Upper lobe of left lung (tissue), 6 donors: ENCODE measurements around the gene STARD4. TPM values are rescaled to one million over a fixed set of nuclear protein-coding genes. Genes with fewer than 3 reads are reported as not detected.

Experiments used
- ATAC-seq, 2 donors: fragments of 200-7000 bp; cut with Tn5 transposase; one replicate each; pipeline ENCODE4 v1.9.1; 2022; ENCODE audit warnings: mild to moderate bottlenecking in 2 of 2, moderate library complexity in 2 of 2; ENCODE audit not compliant: low FRiP score in 2 of 2
- DNase-seq, 2 donors: peaks; one replicate each; pipeline ENCODE4 v3.0.0-alpha.2; 2019 to 2020
- H3K27ac ChIP-seq, 4 donors: fragments of 200-600 bp; sonication (generic); one replicate each; pipeline ENCODE4 v1.5.1; 2016 to 2019
- H3K27me3 ChIP-seq, 4 donors: fragments of 200-600 bp; sonication (generic); one replicate each; pipeline ENCODE4 v1.5.1; 2017 to 2019
- H3K36me3 ChIP-seq, 4 donors: fragments of 200-600 bp; sonication (generic); one replicate each; pipeline ENCODE4 v1.5.1; 2016 to 2019
- H3K4me1 ChIP-seq, 4 donors: fragments of 200-600 bp; sonication (generic); one replicate each; pipeline ENCODE4 v1.5.1; 2018 to 2019
- H3K4me3 ChIP-seq, 4 donors: fragments of 200-600 bp; sonication (generic); one replicate each; pipeline ENCODE4 v1.5.1; 2017 to 2019; ENCODE audit warnings: mild to moderate bottlenecking in 2 of 4, moderate library complexity in 1 of 4
- H3K9me3 ChIP-seq, 4 donors: fragments of 200-600 bp; sonication (generic); one replicate each; pipeline ENCODE4 v1.5.1; 2018 to 2019
- EP300 ChIP-seq, 4 donors: sonication (generic); formaldehyde crosslinking; IDR thresholded peaks; one replicate each; pipeline ENCODE4 v1.5.1; 2017; ENCODE audit warnings: antibody characterized with exemption in 4 of 4, control low read depth in 2 of 4
- POLR2A ChIP-seq, 4 donors: fragments of 450-650 bp; IDR thresholded peaks; one replicate each; pipeline ENCODE4 v1.5.1; 2016 to 2017; ENCODE audit warnings: antibody characterized with exemption in 4 of 4, mild to moderate bottlenecking in 2 of 4
- POLR2AphosphoS5 ChIP-seq, 2 donors: sonication (generic); formaldehyde crosslinking; IDR thresholded peaks; one replicate each; pipeline ENCODE4 v1.5.1; 2017; ENCODE audit warnings: antibody characterized with exemption in 2 of 2
- whole genome bisulfite sequencing, 2 donors: methylation state at CpG; one replicate each; pipeline ENCODE4 v1.1.5; 2017 to 2018; 5-methylcytosine and 5-hydroxymethylcytosine counted together
- total RNA-seq, 6 donors: library from RNA; depleted of rRNA in 4 of 6; stranded (reverse); fragments of >200 nt in 4 of 6; gene quantifications; one replicate each; pipeline versions ENCODE4 v1.1.0 to v1.2.1, GENCODE V29; 2016 to 2021
- TF ChIP-seq, protein P1 (sequence below), 6 experiments: fragments of 450-650 bp in 4 of 6; fragments of 200-600 bp in 2 of 6; sonication (generic) in 2 of 6; IDR thresholded peaks; one replicate each; pipeline ENCODE4 v1.5.1; 2016 to 2019; ENCODE audit warnings: antibody characterized with exemption in 6 of 6
- donor health status: DM: no; HTN: no; CAD: no; lungs with moderate emphysema.
- donor health status: DM: no; HTN: yes; CAD: no; lungs with severe emphysema.

Gene STARD4
- total RNA-seq, 6 donors from 2014 or later, result 23.0 to 71.5 (median 41.8) TPM

DNA sequence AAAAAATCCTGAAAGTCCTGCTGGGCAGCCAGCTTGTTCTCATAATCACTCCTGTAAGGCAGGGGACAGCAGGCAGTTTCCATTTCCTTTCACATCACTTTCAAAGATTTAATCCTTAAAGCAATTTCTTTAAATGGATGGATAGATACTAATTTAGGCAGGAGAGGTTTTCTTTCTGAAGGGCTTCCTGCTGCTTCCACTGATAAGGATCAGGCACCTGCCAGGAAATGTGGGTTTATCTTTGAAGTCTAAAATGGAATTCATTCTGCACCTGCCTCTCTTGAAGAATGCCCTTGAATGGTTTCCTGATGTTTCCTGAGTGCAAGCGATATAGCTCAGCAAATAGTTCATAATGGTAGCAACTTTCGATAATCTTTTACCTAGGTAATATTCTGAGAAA, 64.5 kb downstream of the STARD4 start:
- H3K4me1 ChIP-seq, result no peaks in the 10 kb centered on the region
- 17% methylated on average over 2 of the region's 2 CpGs for WGBS, 2 donors
- no peak overlapping the region for H3K4me3 ChIP-seq
- H3K27ac ChIP-seq, result no peak overlapping the region
- DNase-seq (no peak), ATAC-seq (no peak)
- no peaks in the 10 kb centered on the region for H3K36me3 ChIP-seq
- no peak for TF ChIP-seq EP300 (IDR thresholded peaks at IDR 0.05)
- no peak for TF ChIP-seq POLR2A (IDR thresholded peaks at IDR 0.05)
- TF ChIP-seq, protein P1, sequence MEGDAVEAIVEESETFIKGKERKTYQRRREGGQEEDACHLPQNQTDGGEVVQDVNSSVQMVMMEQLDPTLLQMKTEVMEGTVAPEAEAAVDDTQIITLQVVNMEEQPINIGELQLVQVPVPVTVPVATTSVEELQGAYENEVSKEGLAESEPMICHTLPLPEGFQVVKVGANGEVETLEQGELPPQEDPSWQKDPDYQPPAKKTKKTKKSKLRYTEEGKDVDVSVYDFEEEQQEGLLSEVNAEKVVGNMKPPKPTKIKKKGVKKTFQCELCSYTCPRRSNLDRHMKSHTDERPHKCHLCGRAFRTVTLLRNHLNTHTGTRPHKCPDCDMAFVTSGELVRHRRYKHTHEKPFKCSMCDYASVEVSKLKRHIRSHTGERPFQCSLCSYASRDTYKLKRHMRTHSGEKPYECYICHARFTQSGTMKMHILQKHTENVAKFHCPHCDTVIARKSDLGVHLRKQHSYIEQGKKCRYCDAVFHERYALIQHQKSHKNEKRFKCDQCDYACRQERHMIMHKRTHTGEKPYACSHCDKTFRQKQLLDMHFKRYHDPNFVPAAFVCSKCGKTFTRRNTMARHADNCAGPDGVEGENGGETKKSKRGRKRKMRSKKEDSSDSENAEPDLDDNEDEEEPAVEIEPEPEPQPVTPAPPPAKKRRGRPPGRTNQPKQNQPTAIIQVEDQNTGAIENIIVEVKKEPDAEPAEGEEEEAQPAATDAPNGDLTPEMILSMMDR (IDR thresholded peaks at IDR 0.05), result no peak
- TF ChIP-seq POLR2AphosphoS5 (IDR thresholded peaks at IDR 0.05), result no peak
- no peaks in the 10 kb centered on the region for H3K27me3 ChIP-seq
- no peaks in the 10 kb centered on the region for H3K9me3 ChIP-seq

DNA sequence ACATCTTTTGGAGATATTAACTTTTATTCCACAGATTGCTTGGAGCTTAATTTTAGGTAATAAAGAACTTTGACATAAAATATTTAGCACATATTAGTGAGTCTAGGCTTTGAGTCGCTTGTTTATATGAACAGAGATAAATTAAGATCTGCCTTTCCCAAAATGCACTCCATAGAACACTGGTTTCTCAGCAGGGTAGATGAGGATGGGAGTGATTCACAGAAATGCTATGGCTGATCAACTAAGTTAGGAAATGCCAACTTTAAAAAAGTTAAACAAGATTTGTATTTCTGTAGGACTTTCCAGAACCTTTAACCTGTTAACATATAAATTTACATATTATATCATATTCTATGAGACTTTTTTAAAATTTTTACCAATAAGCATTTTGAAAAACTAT, 65.2 kb downstream of the STARD4 start:
- 76% methylated on average over 1 of the region's 1 CpG for WGBS, 2 donors

More for the DNA sequence above, 65.2 kb downstream of the STARD4 start:
- no peak overlapping the region for H3K27ac ChIP-seq
- TF ChIP-seq, protein P1 (IDR thresholded peaks at IDR 0.05), result no peak
- TF ChIP-seq POLR2A (IDR thresholded peaks at IDR 0.05) (no peak), POLR2AphosphoS5 (IDR thresholded peaks at IDR 0.05) (no peak), EP300 (IDR thresholded peaks at IDR 0.05) (no peak)
- no peak overlapping the region for H3K4me3 ChIP-seq
- H3K4me1 ChIP-seq, result no peaks in the 10 kb centered on the region
- H3K9me3 ChIP-seq, result no peaks in the 10 kb centered on the region
- no peaks in the 10 kb centered on the region for H3K27me3 ChIP-seq
- DNase-seq (no peak), ATAC-seq (no peak)
- no peaks in the 10 kb centered on the region for H3K36me3 ChIP-seq

Other genes with a start within 250 kb of the STARD4 start
- gene NREP, start 244.7 kb upstream of the STARD4 start, total RNA-seq, result 10 to 100 TPM in 4 of 6 donors, 1 to 10 TPM in 2; 5.0 to 17.9 (median 12.5) TPM